CD4-positive, alpha-beta memory T cell (primary cell): Measurements from ENCODE around the gene STX10. TPM values are rescaled to one million over a fixed set of nuclear protein-coding genes. Genes with fewer than 3 reads are reported as not detected.

Experiments
- CTCF ChIA-PET: fragments of 350-600 bp; sonication (Branson Sonifier 250); formaldehyde crosslinking; loops from one replicate; lab custom pipeline; 2021; ENCODE audit warnings: inconsistent platforms; ENCODE audit not compliant: partially characterized antibody; lab: Charles Lee
- POLR2A ChIA-PET: fragments of 350-600 bp; sonication (Branson Sonifier 250); formaldehyde crosslinking; loops from one replicate; lab custom pipeline; 2021; ENCODE audit not compliant: partially characterized antibody; lab: Charles Lee
- DNase-seq, 5 donors: peaks; one replicate each; pipeline versions ENCODE4 v3.0.0 to v3.0.0-alpha.2; 2020 to 2022; ENCODE audit warnings: mixed read lengths in 1 of 5
- H3K27ac ChIP-seq: one replicate; pipeline ENCODE4 v1.7.0; 2013; ENCODE audit warnings: low read depth, low read length
- H3K27me3 ChIP-seq: 2 replicates; pipeline ENCODE4 v1.7.0; 2013; ENCODE audit warnings: mild to moderate bottlenecking, low read length, moderate library complexity; ENCODE audit not compliant: insufficient read depth
- H3K36me3 ChIP-seq: 2 replicates; pipeline ENCODE4 v1.7.0; 2013; ENCODE audit warnings: mild to moderate bottlenecking, low read length, moderate library complexity; ENCODE audit not compliant: insufficient read depth
- H3K4me1 ChIP-seq: 2 replicates; pipeline ENCODE4 v1.7.0; 2013; ENCODE audit warnings: mild to moderate bottlenecking, low read length, moderate library complexity; ENCODE audit not compliant: insufficient read depth
- H3K4me3 ChIP-seq, 2 donors: one replicate each; pipeline ENCODE4 v1.7.0; 2013; ENCODE audit warnings: low read length in 2 of 2, mild to moderate bottlenecking in 1 of 2
- H3K9me3 ChIP-seq, 2 donors: one replicate each; pipeline ENCODE4 v1.7.0; 2013; ENCODE audit warnings: low read length in 2 of 2, control low read depth in 1 of 2; ENCODE audit not compliant: control insufficient read depth in 1 of 2
- H3K27ac Mint-ChIP-seq, 7 donors: one replicate each; pipeline ENCODE4 v1.8.0; 2020 to 2021; ENCODE audit warnings: mixed read lengths in 7 of 7, mild to moderate bottlenecking in 6 of 7, inconsistent platforms in 3 of 7, moderate library complexity in 3 of 7
- H3K27me3 Mint-ChIP-seq, 2 donors: one replicate each; pipeline ENCODE4 v1.8.0; 2020 to 2021; ENCODE audit warnings: mixed read lengths in 2 of 2
- H3K36me3 Mint-ChIP-seq, 2 donors: one replicate each; pipeline ENCODE4 v1.8.0; 2020 to 2021; ENCODE audit warnings: mixed read lengths in 2 of 2, inconsistent platforms in 1 of 2, mild to moderate bottlenecking in 1 of 2
- H3K4me1 Mint-ChIP-seq, 4 donors: one replicate each; pipeline ENCODE4 v1.8.0; 2020 to 2021; ENCODE audit warnings: mixed read lengths in 4 of 4, mild to moderate bottlenecking in 1 of 4
- H3K4me3 Mint-ChIP-seq, 8 donors: one replicate each; pipeline ENCODE4 v1.8.0; 2020 to 2021; ENCODE audit warnings: mixed read lengths in 8 of 8, mild to moderate bottlenecking in 7 of 8, moderate library complexity in 6 of 8, inconsistent platforms in 3 of 8
- H3K9me3 Mint-ChIP-seq, 8 donors: one replicate each; pipeline ENCODE4 v1.8.0; 2020 to 2021; ENCODE audit warnings: mixed read lengths in 8 of 8, mild to moderate bottlenecking in 5 of 8, inconsistent platforms in 3 of 8, moderate library complexity in 1 of 8
- intact Hi-C: fragments of 100-400 bp; cut with micrococcal nuclease; formaldehyde crosslinking; loops from one replicate; pipeline ENCODE4 v1.15.1; 2023
- polyA plus RNA-seq, 2 donors: library from polyadenylated mRNA; unstranded; fragments of 300-500 nt; fragmentation: Illumina TruSeq; gene quantifications; one replicate each; pipeline ENCODE4 v1.2.3, GENCODE V29; 2021
- total RNA-seq, 2 experiments: library from RNA; stranded (reverse); gene quantifications; one replicate each; pipeline ENCODE4 v1.2.3, GENCODE V29; 2021

The STX10 gene
- total and polyA plus RNA-seq, 4 experiments from 2014 or later, result 57.9 to 64.2 (median 63.9) TPM

- DNase-seq, result no peak
- no peaks in the 10 kb centered on the region for H3K36me3 ChIP-seq
- Mint-ChIP-seq H3K9me3 (peaks cover 0 to 2% (median 0%) of the 10 kb centered on the region in 8 donors), H3K27ac (peak overlapping the region; percentile 61 to 87 (median 80)), H3K27me3 (peaks cover 2 to 8% of the 10 kb centered on the region in 2 donors), H3K4me3 (peak overlapping the region; percentile 81 to 88 (median 84)), H3K36me3 (peaks cover 2 to 3% of the 10 kb centered on the region in 2 donors), H3K4me1 (peaks cover 26 to 71% (median 43%) of the 10 kb centered on the region in 4 donors)
- H3K9me3 ChIP-seq, result no peaks in the 10 kb centered on the region
- peaks cover 76% of the 10 kb centered on the region for H3K4me1 ChIP-seq
- intact Hi-C loops, result no loop called here
- H3K27me3 ChIP-seq, result peaks cover 7% of the 10 kb centered on the region
- POLR2A ChIA-PET, result interaction anchor here (1.1 to 4.8 kb wide), 4 partner anchors 15 to 53 kb away, joined by 4 to 51 read pairs (median 29); partner anchors contain the start of genes IER2, NACC1, STX10 and TRMT1
- H3K27ac ChIP-seq, result peak overlapping the region; percentile 62
- H3K4me3 ChIP-seq, result peak overlapping the region; percentile 58 to 73
- CTCF ChIA-PET, result no interaction called here
These were observed 48.4 kb downstream of the STX10 start for GRCh38 chr19:13101590-13102415.

GRCh38 chr19:13100841-13101589 is 49.2 kb downstream of the STX10 start:
- peak overlapping the region; percentile 78 for H3K27ac ChIP-seq

GRCh38 chr19:13100031-13100588 is 50.1 kb downstream of the STX10 start:
- intact Hi-C loops, result no loop called here
- H3K4me1 ChIP-seq, result peaks cover 87% of the 10 kb centered on the region
- Mint-ChIP-seq H3K9me3 (peaks cover 0 to 2% (median 0%) of the 10 kb centered on the region in 8 donors), H3K36me3 (peaks cover 2 to 3% of the 10 kb centered on the region in 2 donors), H3K4me3 (peak overlapping the region; percentile 77 to 87 (median 82)), H3K27ac (peak overlapping the region; percentile 84 to 99 (median 97)), H3K4me1 (peaks cover 29 to 79% (median 47%) of the 10 kb centered on the region in 4 donors), H3K27me3 (peaks cover 5 to 8% of the 10 kb centered on the region in 2 donors)
- no peaks in the 10 kb centered on the region for H3K9me3 ChIP-seq
- no peaks in the 10 kb centered on the region for H3K36me3 ChIP-seq
- H3K4me3 ChIP-seq, result peak overlapping the region in 1 of 2 donors; percentile 70
- H3K27me3 ChIP-seq, result peaks cover 15% of the 10 kb centered on the region
- peak; percentile 51 to 82 (median 61) for DNase-seq
- CTCF ChIA-PET, result interaction anchor here (0.8 to 2.0 kb wide), 7 partner anchors 9 to 135 kb away, joined by 3 to 6 read pairs (median 3); partner anchors contain the start of gene NACC1
- POLR2A ChIA-PET, result interaction anchor here (0.8 to 3.6 kb wide), 16 partner anchors 11 to 308 kb away, joined by 3 to 51 read pairs (median 4); partner anchors contain the start of genes FARSA, GCDH, IER2 and JUNB
- peak overlapping the region; percentile 78 for H3K27ac ChIP-seq

More at GRCh38 chr19:13100841-13101589, 49.2 kb downstream of the STX10 start:
- Histone ChIP-seq H3K4me3 (peak overlapping the region; percentile 58 to 73), H3K4me1 (peaks cover 84% of the 10 kb centered on the region), H3K36me3 (no peaks in the 10 kb centered on the region), H3K27me3 (peaks cover 14% of the 10 kb centered on the region), H3K9me3 (no peaks in the 10 kb centered on the region)
- DNase-seq, result no peak
- intact Hi-C loops, result no loop called here
- Mint-ChIP-seq H3K36me3 (peaks cover 2 to 3% of the 10 kb centered on the region in 2 donors), H3K4me1 (peaks cover 28 to 76% (median 45%) of the 10 kb centered on the region in 4 donors), H3K4me3 (peak overlapping the region; percentile 81 to 88 (median 84)), H3K27me3 (peaks cover 5 to 8% of the 10 kb centered on the region in 2 donors), H3K27ac (peak overlapping the region; percentile 53 to 84 (median 74)), H3K9me3 (peaks cover 0 to 2% (median 0%) of the 10 kb centered on the region in 8 donors)
- POLR2A ChIA-PET, result interaction anchor here (1.1 to 4.8 kb wide), 6 partner anchors 16 to 210 kb away, joined by 4 to 51 read pairs (median 22); partner anchors contain the start of genes GCDH, IER2, NACC1 and STX10
- CTCF ChIA-PET, result interaction anchor here (0.7 to 2.0 kb wide), 4 partner anchors 17 to 136 kb away, joined by 3 to 6 read pairs (median 4); partner anchors contain the start of gene NACC1

GRCh38 chr19:13099073-13099999 is 50.8 kb downstream of the STX10 start:
- H3K27me3 ChIP-seq, result peaks cover 15% of the 10 kb centered on the region
- H3K36me3 ChIP-seq, result no peaks in the 10 kb centered on the region
- CTCF ChIA-PET, result interaction anchor here (0.6 to 2.0 kb wide), 7 partner anchors 10 to 160 kb away, joined by 3 to 6 read pairs (median 4); partner anchors contain the start of gene NACC1
- H3K9me3 ChIP-seq, result no peaks in the 10 kb centered on the region
- H3K4me3 ChIP-seq, result peak overlapping the region; percentile 58 to 70
- Mint-ChIP-seq H3K9me3 (peaks cover 0 to 2% (median 0%) of the 10 kb centered on the region in 8 donors), H3K4me3 (peak overlapping the region; percentile 84 to 92 (median 87)), H3K27ac (peak overlapping the region; percentile 84 to 99 (median 97)), H3K4me1 (peaks cover 29 to 81% (median 48%) of the 10 kb centered on the region in 4 donors), H3K27me3 (peaks cover 5 to 10% of the 10 kb centered on the region in 2 donors), H3K36me3 (peaks cover 0 to 3% of the 10 kb centered on the region in 2 donors)
- intact Hi-C loops, result loop anchor here (1.0 to 5.0 kb wide), 3 partner anchors 17 to 212 kb away; partner anchors contain the start of genes IER2, KLF1, STX10 and TRMT1
- peak; percentile 82 to 88 (median 84) for DNase-seq
- POLR2A ChIA-PET, result interaction anchor here (0.7 to 3.6 kb wide), 18 partner anchors 12 to 307 kb away, joined by 3 to 51 read pairs (median 4); partner anchors contain the start of genes DNASE2, FARSA, GCDH and IER2
- peak overlapping the region; percentile 78 for H3K27ac ChIP-seq
- H3K4me1 ChIP-seq, result peaks cover 87% of the 10 kb centered on the region

- Mint-ChIP-seq H3K36me3 (peaks cover 0 to 3% of the 10 kb centered on the region in 2 donors), H3K9me3 (peaks cover 0 to 2% (median 0%) of the 10 kb centered on the region in 8 donors), H3K4me3 (peak overlapping the region; percentile 84 to 92 (median 87)), H3K27me3 (peaks cover 5 to 10% of the 10 kb centered on the region in 2 donors), H3K4me1 (peaks cover 29 to 80% (median 47%) of the 10 kb centered on the region in 4 donors), H3K27ac (peak overlapping the region; percentile 72 to 95 (median 88))
- ChIA-PET POLR2A (interaction anchor here (0.7 to 3.6 kb wide), 7 partner anchors 13 to 213 kb away, joined by 3 to 51 read pairs (median 6); partner anchors contain the start of genes NACC1 and TRMT1), CTCF (no interaction called here)
- DNase-seq, result peak; percentile 46 to 68 (median 48)
- peaks cover 15% of the 10 kb centered on the region for H3K27me3 ChIP-seq
- peak overlapping the region; percentile 58 to 70 for H3K4me3 ChIP-seq
- no peaks in the 10 kb centered on the region for H3K9me3 ChIP-seq
- peak overlapping the region; percentile 78 for H3K27ac ChIP-seq
- no peaks in the 10 kb centered on the region for H3K36me3 ChIP-seq
- peaks cover 85% of the 10 kb centered on the region for H3K4me1 ChIP-seq
- intact Hi-C loops, result loop anchor here (1.0 to 5.0 kb wide), 3 partner anchors 18 to 211 kb away; partner anchors contain the start of genes IER2, KLF1, STX10 and TRMT1
These were observed 51.7 kb downstream of the STX10 start for GRCh38 chr19:13098277-13099072.
